K562 (cell line): Measurements from ENCODE around the gene RHBDF2. TPM values are rescaled to one million over a fixed set of nuclear protein-coding genes. Genes with fewer than 3 reads are reported as not detected.

Experiments
- JUN ChIP-seq, 2 experiments: sonication (generic) in 1 of 2; formaldehyde crosslinking in 1 of 2; IDR thresholded peaks; 2 replicates each; pipeline versions ENCODE4 v1.6.1 to v1.8.0; 2012 to 2022; ENCODE audit warnings: borderline replicate concordance in 2 of 2, mild to moderate bottlenecking in 2 of 2, improper control_type of control experiment in 1 of 2, low read depth in 1 of 2, low read length in 1 of 2, missing genetic modification reagents in 1 of 2
- ZFP91 ChIP-seq: sonication (generic); formaldehyde crosslinking; IDR thresholded peaks from 2 replicates; pipeline ENCODE4 v1.8.0; 2022; ENCODE audit warnings: mild to moderate bottlenecking, missing genetic modification reagents
- ZKSCAN3 ChIP-seq: fragments of 250-450 bp; sonication (Bioruptor Pico); IDR thresholded peaks from 2 replicates; pipeline ENCODE4 v1.4.0; 2020
- ZNF318 ChIP-seq, 2 experiments: fragments of 450-650 bp; IDR thresholded peaks; 2 replicates each; pipeline ENCODE4 v1.6.1; 2016; ENCODE audit warnings: mild to moderate bottlenecking in 2 of 2, borderline replicate concordance in 1 of 2, low read depth in 1 of 2, moderate library complexity in 1 of 2
- polyA plus RNA-seq, 8 experiments: library from polyadenylated mRNA; depleted of rRNA in 4 of 8; stranded (reverse) in 5 of 8; unstranded in 3 of 8; fragments of >200 nt; fragmentation: Nextera tagmentation in 2 of 8; fragmentation: Illumina TruSeq in 1 of 8; extraction: Ambion mirVana in 2 of 8; extraction: Trizol in 1 of 8; gene quantifications; 2 replicates each; pipeline versions ENCODE4 v1.2.1 to v1.2.3, GENCODE V29; 2011 to 2014; ENCODE audit warnings: inconsistent platforms in 1 of 8, missing spikeins in 1 of 8
- total RNA-seq, 7 experiments: library from RNA; depleted of rRNA in 6 of 7; stranded (reverse); fragments of >200 nt in 6 of 7; fragmentation: Illumina TruSeq in 2 of 7; extraction: Trizol in 2 of 7; gene quantifications; 2 replicates each; pipeline versions ENCODE4 v1.2.1 to v1.2.3, GENCODE V29; 2011 to 2021; ENCODE audit warnings: low replicate concordance in 1 of 7

Gene RHBDF2
- total and polyA plus RNA-seq, 9 of the 15 experiments (the other 6 are each of a cell fraction or from before 2014, with no cell fraction given), result 0.04 to 2.8 (median 1.1) TPM

- TF ChIP-seq JUN (IDR thresholded peaks at IDR 0.05; ENCODE audit: borderline replicate concordance, low read depth, low read length) (peak; percentile 89), JUN (CRISPR knock-in tag; IDR thresholded peaks at IDR 0.05; ENCODE audit: borderline replicate concordance) (no peak), ZKSCAN3 (CRISPR knock-in tag) (no peak), ZNF318 (IDR thresholded peaks at IDR 0.05; ENCODE audit: borderline replicate concordance in 1 of 2, low read depth in 1 of 2) (no peak), ZFP91 (CRISPR knock-in tag) (no peak)
Measured at GRCh38 chr17:76540381-76541300, 39.4 kb upstream of the RHBDF2 start (continued).
